Activated CD4-positive, alpha-beta memory T cell treated with anti-CD3 and anti-CD28 coated beads, Interleukin-2, amount 10 ng/mL, durations not matched to agents 7 days and 5 days (primary cell): ENCODE measurements around the gene TRABD2B. TPM values are rescaled to one million over a fixed set of nuclear protein-coding genes. Genes with fewer than 3 reads are reported as not detected.

Experiments used
- CTCF ChIA-PET: fragments of 350-600 bp; sonication (Branson Sonifier 250); formaldehyde crosslinking; loops from one replicate; lab custom pipeline; 2021; ENCODE audit warnings: antibody characterized with exemption, inconsistent platforms; lab: Charles Lee
- POLR2A ChIA-PET: fragments of 350-600 bp; sonication (Branson Sonifier 250); formaldehyde crosslinking; loops from one replicate; lab custom pipeline; 2021; ENCODE audit warnings: antibody characterized with exemption; lab: Charles Lee
- DNase-seq: peaks from one replicate; pipeline ENCODE4 v3.0.0-alpha.2; 2020
- H3K27ac Mint-ChIP-seq: one replicate; pipeline ENCODE4 v1.8.0; 2021; ENCODE audit warnings: mild to moderate bottlenecking, mixed read lengths
- H3K27me3 Mint-ChIP-seq: one replicate; pipeline ENCODE4 v1.8.0; 2021; ENCODE audit warnings: mixed read lengths
- H3K36me3 Mint-ChIP-seq: one replicate; pipeline ENCODE4 v1.8.0; 2021; ENCODE audit warnings: low read depth, mixed read lengths
- H3K4me1 Mint-ChIP-seq: one replicate; pipeline ENCODE4 v1.8.0; 2021; ENCODE audit warnings: mixed read lengths
- H3K4me3 Mint-ChIP-seq: one replicate; pipeline ENCODE4 v1.8.0; 2021; ENCODE audit warnings: mild to moderate bottlenecking, mixed read lengths
- H3K9me3 Mint-ChIP-seq: one replicate; pipeline ENCODE4 v1.8.0; 2021; ENCODE audit warnings: mixed read lengths
- total RNA-seq, 2 experiments: library from RNA; stranded (reverse); gene quantifications; one replicate each; pipeline ENCODE4 v1.2.3, GENCODE V29; 2021

TRABD2B gene
- total RNA-seq: not detected

- peak; percentile 64 for DNase-seq
- ChIA-PET POLR2A (no interaction called here), CTCF (interaction anchor here (0.6 to 3.6 kb wide), 12 partner anchors 10 to 267 kb away, joined by 3 to 33 read pairs (median 6); no protein-coding TSS in a partner anchor)
- H3K27ac Mint-ChIP-seq: no peak within 1 kb of the TSS
- peak within 1 kb of the TSS; percentile 42 for H3K4me3 Mint-ChIP-seq
- no peaks in the 10 kb centered on the region for H3K36me3 Mint-ChIP-seq
- peaks cover 40% of the 10 kb centered on the region for H3K27me3 Mint-ChIP-seq
- peaks cover 6% of the 10 kb centered on the region for H3K4me1 Mint-ChIP-seq
- no peaks in the 10 kb centered on the region for H3K9me3 Mint-ChIP-seq
These were observed at the start of gene TRABD2B for GRCh38 chr1:47997289-47998200. TRABD2B (minus strand) TSS chr1:47997385.

GRCh38 chr1:48044311-48044710 is 47.1 kb upstream of the TRABD2B start:
- Mint-ChIP-seq H3K4me3 (no peak overlapping the region), H3K27ac (no peak overlapping the region), H3K27me3 (no peaks in the 10 kb centered on the region), H3K36me3 (no peaks in the 10 kb centered on the region), H3K4me1 (peaks cover 2% of the 10 kb centered on the region), H3K9me3 (no peaks in the 10 kb centered on the region)
- no peak for DNase-seq
- ChIA-PET POLR2A (no interaction called here), CTCF (no interaction called here)

DNA sequence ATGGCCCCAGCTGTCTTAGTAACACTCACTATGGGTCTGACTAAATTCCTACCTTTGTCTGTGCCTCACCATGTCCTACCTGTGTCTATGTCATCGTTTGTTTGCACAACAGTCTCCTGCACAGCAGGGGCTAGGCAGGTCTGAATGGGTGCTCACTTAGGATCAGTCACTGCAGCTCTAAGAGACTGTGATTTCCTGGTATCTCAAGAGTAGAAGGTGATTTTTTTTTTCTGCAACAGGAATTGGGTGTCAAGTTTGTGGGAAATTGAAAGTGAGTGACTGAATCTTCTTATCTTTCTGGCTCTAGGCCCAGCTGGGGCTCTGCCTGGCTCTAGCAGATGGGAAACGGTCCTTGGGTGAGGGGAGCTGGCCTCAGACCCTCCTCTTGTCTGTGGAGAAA is 46.4 kb upstream of the TRABD2B start:
- no peak for DNase-seq
- H3K4me3 Mint-ChIP-seq: no peak overlapping the region
- H3K27ac Mint-ChIP-seq: no peak overlapping the region
- CTCF ChIA-PET: no interaction called here
- POLR2A ChIA-PET: no interaction called here
- no peaks in the 10 kb centered on the region for H3K9me3 Mint-ChIP-seq
- H3K36me3 Mint-ChIP-seq: no peaks in the 10 kb centered on the region
- H3K4me1 Mint-ChIP-seq: peaks cover 2% of the 10 kb centered on the region
- no peaks in the 10 kb centered on the region for H3K27me3 Mint-ChIP-seq

DNA sequence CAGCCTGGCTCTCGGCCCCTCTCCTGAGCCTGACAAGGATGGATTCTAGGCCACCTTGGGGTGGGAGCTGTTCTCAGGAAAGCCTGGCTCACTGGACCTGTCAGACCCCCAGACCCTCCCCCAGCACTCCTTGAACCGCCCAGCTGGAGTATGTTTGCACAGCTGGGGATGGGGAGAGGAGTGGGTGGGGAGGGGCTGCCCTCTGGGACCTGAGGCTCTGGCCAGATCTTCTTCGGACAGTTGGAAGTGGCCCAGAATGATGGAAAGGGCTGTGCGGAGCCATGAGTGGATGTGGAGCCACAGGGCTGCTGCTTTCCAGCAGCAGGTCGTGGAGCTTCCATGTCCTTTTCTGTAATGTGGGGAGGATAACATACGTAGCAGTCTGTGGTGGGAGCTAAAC is 43.0 kb upstream of the TRABD2B start:
- no peak for DNase-seq
- no peak overlapping the region for H3K27ac Mint-ChIP-seq
- H3K4me1 Mint-ChIP-seq: no peaks in the 10 kb centered on the region
- H3K4me3 Mint-ChIP-seq: no peak overlapping the region
- ChIA-PET CTCF (no interaction called here), POLR2A (no interaction called here)
- H3K27me3 Mint-ChIP-seq: peaks cover 2% of the 10 kb centered on the region
- H3K9me3 Mint-ChIP-seq: no peaks in the 10 kb centered on the region
- H3K36me3 Mint-ChIP-seq: no peaks in the 10 kb centered on the region

- CTCF ChIA-PET: no interaction called here
- POLR2A ChIA-PET: no interaction called here
These were observed 42.2 kb upstream of the TRABD2B start for GRCh38 chr1:48039088-48040054.

GRCh38 chr1:48038270-48038767 is 41.1 kb upstream of the TRABD2B start:
- Mint-ChIP-seq H3K9me3 (no peaks in the 10 kb centered on the region), H3K4me1 (no peaks in the 10 kb centered on the region), H3K27me3 (peaks cover 2% of the 10 kb centered on the region), H3K4me3 (no peak overlapping the region), H3K27ac (no peak overlapping the region), H3K36me3 (no peaks in the 10 kb centered on the region)
- POLR2A ChIA-PET: no interaction called here
- DNase-seq: no peak
- CTCF ChIA-PET: interaction anchor here (1.1 kb wide), 1 partner anchor 41 kb away, joined by 3 read pairs; the partner anchor contains the start of gene TRABD2B

More at GRCh38 chr1:48039088-48040054, 42.2 kb upstream of the TRABD2B start:
- no peak for DNase-seq
- Mint-ChIP-seq H3K9me3 (no peaks in the 10 kb centered on the region), H3K36me3 (no peaks in the 10 kb centered on the region), H3K4me1 (no peaks in the 10 kb centered on the region), H3K4me3 (no peak overlapping the region), H3K27ac (no peak overlapping the region), H3K27me3 (peaks cover 2% of the 10 kb centered on the region)

- no peak overlapping the region for H3K4me3 Mint-ChIP-seq
- no peaks in the 10 kb centered on the region for H3K4me1 Mint-ChIP-seq
- H3K36me3 Mint-ChIP-seq: no peaks in the 10 kb centered on the region
- H3K27ac Mint-ChIP-seq: no peak overlapping the region
- peaks cover 2% of the 10 kb centered on the region for H3K27me3 Mint-ChIP-seq
- H3K9me3 Mint-ChIP-seq: no peaks in the 10 kb centered on the region
- no peak for DNase-seq
- ChIA-PET CTCF (no interaction called here), POLR2A (no interaction called here)
These were observed 39.6 kb upstream of the TRABD2B start for GRCh38 chr1:48036710-48037355.

DNA sequence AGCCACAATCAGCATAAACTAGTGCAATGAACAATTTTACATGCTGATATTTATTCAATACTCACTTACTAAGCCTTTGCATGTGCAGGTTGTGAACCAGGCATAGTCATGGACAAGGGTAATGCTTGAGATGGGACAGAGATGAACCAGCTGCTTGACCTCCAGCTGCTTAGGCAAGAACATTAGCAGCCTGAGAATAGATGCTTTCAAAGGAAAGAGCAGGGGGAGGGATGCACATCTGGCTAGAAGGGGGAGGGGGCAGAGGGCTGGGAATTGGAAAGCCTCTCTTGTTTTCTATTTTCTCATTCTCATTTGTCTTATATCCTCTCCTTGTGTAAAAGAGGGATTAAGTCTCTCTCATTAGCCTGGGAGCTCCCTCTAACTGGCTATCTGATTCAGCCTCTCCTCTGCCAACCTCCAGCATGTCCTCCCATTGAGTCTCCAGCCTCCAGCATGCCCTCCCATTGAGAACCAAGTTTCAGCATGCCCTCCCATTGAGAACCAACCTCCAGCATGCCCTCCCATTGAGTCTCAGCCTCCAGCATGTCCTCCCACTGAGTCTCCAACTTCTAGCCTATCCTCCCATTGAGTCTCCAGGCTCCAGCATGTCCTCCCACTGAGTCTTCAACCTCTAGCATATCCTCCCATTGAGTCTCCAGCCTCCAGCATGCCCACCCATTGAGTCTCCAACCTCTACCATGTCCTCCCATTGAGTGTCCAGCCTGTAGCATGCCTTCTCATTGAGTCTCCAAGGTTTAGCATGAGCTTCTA is 38.4 kb upstream of the TRABD2B start:
- Mint-ChIP-seq H3K4me1 (no peaks in the 10 kb centered on the region), H3K27ac (no peak overlapping the region), H3K9me3 (no peaks in the 10 kb centered on the region), H3K27me3 (peaks cover 2% of the 10 kb centered on the region), H3K36me3 (no peaks in the 10 kb centered on the region), H3K4me3 (no peak overlapping the region)
- no peak for DNase-seq
- ChIA-PET CTCF (interaction anchor here (1.2 kb wide), 1 partner anchor 25 kb away, joined by 3 read pairs; no protein-coding TSS in a partner anchor), POLR2A (no interaction called here)

GRCh38 chr1:48033495-48034045 is 36.4 kb upstream of the TRABD2B start:
- no peaks in the 10 kb centered on the region for H3K36me3 Mint-ChIP-seq
- H3K27me3 Mint-ChIP-seq: peaks cover 2% of the 10 kb centered on the region
- no peak overlapping the region for H3K4me3 Mint-ChIP-seq
- H3K27ac Mint-ChIP-seq: no peak overlapping the region
- no peaks in the 10 kb centered on the region for H3K9me3 Mint-ChIP-seq
- ChIA-PET CTCF (no interaction called here), POLR2A (no interaction called here)
- no peaks in the 10 kb centered on the region for H3K4me1 Mint-ChIP-seq
- no peak for DNase-seq

DNA sequence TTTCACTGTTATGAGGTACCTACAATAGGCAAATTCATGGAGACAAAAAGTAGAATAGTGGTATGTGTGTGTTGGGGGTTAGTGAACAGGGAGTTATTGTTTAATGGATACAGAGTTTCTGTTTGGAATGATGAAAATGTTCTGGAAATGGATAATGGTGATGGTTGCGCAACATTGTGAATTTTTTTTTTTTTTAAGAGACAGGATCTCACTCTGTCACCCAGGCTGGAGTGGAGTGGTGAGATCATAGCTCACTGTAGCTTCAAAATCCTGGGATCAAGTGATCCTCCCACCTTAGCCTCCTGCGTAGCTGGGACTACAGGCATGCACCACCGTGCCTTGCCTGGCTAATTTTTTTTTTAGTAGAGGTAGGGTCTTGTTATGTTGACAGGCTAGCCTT is 34.5 kb upstream of the TRABD2B start:
- CTCF ChIA-PET: no interaction called here
- Mint-ChIP-seq H3K9me3 (no peaks in the 10 kb centered on the region), H3K36me3 (no peaks in the 10 kb centered on the region), H3K4me3 (no peak overlapping the region), H3K27ac (no peak overlapping the region), H3K4me1 (no peaks in the 10 kb centered on the region), H3K27me3 (no peaks in the 10 kb centered on the region)
- DNase-seq: no peak
- POLR2A ChIA-PET: no interaction called here

DNA sequence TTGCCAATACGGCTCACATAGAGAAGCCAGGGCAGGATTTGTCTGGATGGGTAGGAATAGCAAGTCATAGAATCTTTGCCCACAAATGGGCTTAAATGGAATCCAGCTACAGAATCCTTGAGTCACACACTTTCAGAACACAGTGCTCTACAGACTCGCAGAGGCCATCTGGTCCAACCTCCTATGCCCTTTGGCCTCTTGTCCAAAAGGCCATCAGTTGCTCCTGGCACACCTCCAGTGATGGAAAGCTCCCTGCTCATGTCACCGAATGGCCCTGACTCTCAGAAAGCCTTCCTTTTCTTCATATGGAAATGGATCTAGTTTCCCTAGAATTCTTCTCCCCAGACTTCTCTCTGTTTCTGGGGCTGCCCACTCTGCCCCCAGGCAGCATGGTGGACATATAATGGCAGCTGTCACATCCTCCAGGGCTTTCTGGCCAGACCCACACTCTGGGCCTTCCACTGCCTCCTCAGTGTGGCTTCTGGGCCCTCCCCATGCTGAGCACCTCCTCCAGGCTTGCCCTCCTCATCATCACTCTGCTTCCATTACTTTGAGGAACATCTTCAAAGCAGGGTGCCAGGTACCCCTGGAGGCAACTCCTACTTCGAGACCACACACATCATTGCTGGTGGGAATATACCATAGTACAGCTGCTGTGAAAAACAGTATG is 33.6 kb upstream of the TRABD2B start:
- ChIA-PET POLR2A (no interaction called here), CTCF (no interaction called here)
- H3K27ac Mint-ChIP-seq: no peak overlapping the region

More for the DNA sequence above, 33.6 kb upstream of the TRABD2B start:
- no peak for DNase-seq
- no peak overlapping the region for H3K4me3 Mint-ChIP-seq
- no peaks in the 10 kb centered on the region for H3K9me3 Mint-ChIP-seq
- H3K4me1 Mint-ChIP-seq: no peaks in the 10 kb centered on the region
- H3K27me3 Mint-ChIP-seq: no peaks in the 10 kb centered on the region
- H3K36me3 Mint-ChIP-seq: no peaks in the 10 kb centered on the region
